ENCODE data around the gene FKBP2.

GRCh38 chr11:64216879-64217278 lies 24.0 kb upstream of the FKBP2 start:
- TF ChIP-seq CTCF (IDR thresholded peaks at IDR 0.05) (no peak), EP300 (IDR thresholded peaks at IDR 0.05) (no peak), POLR2A (IDR thresholded peaks at IDR 0.05) (no peak)
